PFSK-1 (cell line): ENCODE results near the gene CEP43.

Source experiments
- POLR2AphosphoS5 ChIP-seq: IDR thresholded peaks from 2 replicates; pipeline ENCODE4 v1.6.1; 2012; ENCODE audit warnings: low read depth, mild to moderate bottlenecking, control low read depth, low read length, moderate library complexity
- REST ChIP-seq, 2 experiments: IDR thresholded peaks; 2 replicates each; pipeline versions ENCODE4 v1.6.1 to v1.8.0; 2011 to 2012; ENCODE audit warnings: low read depth in 2 of 2, low read length in 2 of 2, control low read depth in 1 of 2, inconsistent platforms in 1 of 2, mild to moderate bottlenecking in 1 of 2, moderate library complexity in 1 of 2; ENCODE audit not compliant: insufficient read depth in 1 of 2
- SIN3A ChIP-seq: IDR thresholded peaks from 2 replicates; pipeline ENCODE4 v1.6.1; 2012; ENCODE audit warnings: mild to moderate bottlenecking, low read length, moderate library complexity, borderline replicate concordance; ENCODE audit not compliant: insufficient read depth

GRCh38 chr6:167027308-167027707, 28.1 kb downstream of the CEP43 start:
- TF ChIP-seq SIN3A (no peak), REST (IDR thresholded peaks at IDR 0.05; ENCODE audit: insufficient read depth in 1 of 2, low read depth in 2 of 2, low read length in 2 of 2) (no peak), POLR2AphosphoS5 (no peak)
